Gastrocnemius medialis (tissue), 4 donors: ENCODE data around the gene HS3ST4.

Experiments used
- POLR2A ChIP-seq, 2 donors: fragments of 450-650 bp; IDR thresholded peaks; one replicate each; pipeline ENCODE4 v1.6.1; 2017; ENCODE audit warnings: antibody characterized with exemption in 2 of 2, mild to moderate bottlenecking in 2 of 2, moderate library complexity in 2 of 2
- TF ChIP-seq, protein P1 (sequence below), 5 experiments: fragments of 450-650 bp in 3 of 5; fragments of 200-600 bp in 2 of 5; sonication (generic) in 2 of 5; IDR thresholded peaks in 4 of 5; conservative IDR thresholded peaks in 1 of 5; 1 replicate in 4 of 5; 2 replicates in 1 of 5; pipeline ENCODE4 v1.5.1; 2016 to 2019; ENCODE audit warnings: antibody characterized with exemption in 5 of 5, mild to moderate bottlenecking in 3 of 5, moderate library complexity in 3 of 5

- TF ChIP-seq, protein P1, sequence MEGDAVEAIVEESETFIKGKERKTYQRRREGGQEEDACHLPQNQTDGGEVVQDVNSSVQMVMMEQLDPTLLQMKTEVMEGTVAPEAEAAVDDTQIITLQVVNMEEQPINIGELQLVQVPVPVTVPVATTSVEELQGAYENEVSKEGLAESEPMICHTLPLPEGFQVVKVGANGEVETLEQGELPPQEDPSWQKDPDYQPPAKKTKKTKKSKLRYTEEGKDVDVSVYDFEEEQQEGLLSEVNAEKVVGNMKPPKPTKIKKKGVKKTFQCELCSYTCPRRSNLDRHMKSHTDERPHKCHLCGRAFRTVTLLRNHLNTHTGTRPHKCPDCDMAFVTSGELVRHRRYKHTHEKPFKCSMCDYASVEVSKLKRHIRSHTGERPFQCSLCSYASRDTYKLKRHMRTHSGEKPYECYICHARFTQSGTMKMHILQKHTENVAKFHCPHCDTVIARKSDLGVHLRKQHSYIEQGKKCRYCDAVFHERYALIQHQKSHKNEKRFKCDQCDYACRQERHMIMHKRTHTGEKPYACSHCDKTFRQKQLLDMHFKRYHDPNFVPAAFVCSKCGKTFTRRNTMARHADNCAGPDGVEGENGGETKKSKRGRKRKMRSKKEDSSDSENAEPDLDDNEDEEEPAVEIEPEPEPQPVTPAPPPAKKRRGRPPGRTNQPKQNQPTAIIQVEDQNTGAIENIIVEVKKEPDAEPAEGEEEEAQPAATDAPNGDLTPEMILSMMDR (IDR thresholded peaks at IDR 0.05 in 4 of 5, conservative IDR thresholded peaks at IDR 0.05 in 1 of 5), result no peak
- TF ChIP-seq POLR2A (IDR thresholded peaks at IDR 0.05), result no peak
Observed at GRCh38 chr16:26051063-26051462, 359.3 kb downstream of the HS3ST4 start.
